HEK293 (cell line): ENCODE measurements around the gene FBXO34.

Experiments
- CTCF ChIA-PET: fragments of 350-600 bp; formaldehyde crosslinking; extraction: SDS; loops from one replicate; lab custom pipeline; 2021; ENCODE audit warnings: antibody characterized with exemption; lab: Yijun Ruan, JAX
- POLR2A ChIA-PET: fragments of 300-600 bp; formaldehyde crosslinking; extraction: SDS; loops from one replicate; lab custom pipeline; 2020; ENCODE audit warnings: antibody characterized with exemption, inconsistent platforms; lab: Yijun Ruan, JAX
- H3K27ac ChIP-seq: fragments of 200-500 bp; sonication (Bioruptor generic); 2 replicates; pipeline ENCODE4 v1.5.1; 2014; ENCODE audit warnings: low read depth, low read length, control low read depth, inconsistent platforms; ENCODE audit errors: extremely low read depth
- H3K36me3 ChIP-seq, 2 experiments: fragments of 200-500 bp in 1 of 2; sonication (Bioruptor generic) in 1 of 2; 1 replicate in 1 of 2; 2 replicates in 1 of 2; pipeline ENCODE4 v1.5.1; 2014 to 2017; ENCODE audit warnings: inconsistent platforms in 2 of 2, low read length in 2 of 2; ENCODE audit not compliant: control insufficient read depth in 2 of 2, insufficient read depth in 1 of 2
- H3K4me1 ChIP-seq: fragments of 200-500 bp; sonication (Bioruptor generic); 2 replicates; pipeline ENCODE4 v1.5.1; 2014; ENCODE audit warnings: mild to moderate bottlenecking, low read length, inconsistent platforms; ENCODE audit not compliant: control insufficient read depth, insufficient read depth
- H3K4me3 ChIP-seq: 2 replicates; pipeline ENCODE4 v1.5.1; 2011; ENCODE audit warnings: low read depth, mild to moderate bottlenecking, control low read depth, low read length, moderate library complexity
- H3K9me3 ChIP-seq: fragments of 200-500 bp; sonication (Bioruptor generic); 2 replicates; pipeline ENCODE4 v1.5.1; 2014; ENCODE audit warnings: low read depth, low read length, inconsistent platforms; ENCODE audit not compliant: control insufficient read depth, insufficient read depth
- HOXC10 ChIP-seq: sonication (generic); formaldehyde crosslinking; IDR thresholded peaks from 2 replicates; pipeline ENCODE4 v1.8.1; 2023; ENCODE audit warnings: mild to moderate bottlenecking, missing genetic modification reagents
- OVOL3 ChIP-seq: fragments of 450-650 bp; formaldehyde crosslinking; IDR thresholded peaks from 2 replicates; pipeline ENCODE4 v1.5.1; 2016; ENCODE audit warnings: missing biosample characterization, missing genetic modification characterization
- SCRT2 ChIP-seq: fragments of 450-650 bp; formaldehyde crosslinking; IDR thresholded peaks from 2 replicates; pipeline ENCODE4 v1.5.1; 2016; ENCODE audit warnings: missing biosample characterization, missing genetic modification characterization
- SP3 ChIP-seq: fragments of 450-650 bp; formaldehyde crosslinking; IDR thresholded peaks from 2 replicates; pipeline ENCODE4 v1.5.1; 2016; ENCODE audit warnings: missing biosample characterization, missing genetic modification characterization
- YY2 ChIP-seq: fragments of 450-650 bp; formaldehyde crosslinking; IDR thresholded peaks from 2 replicates; pipeline ENCODE4 v1.5.1; 2016; ENCODE audit warnings: missing biosample characterization, missing genetic modification characterization
- ZNF132 ChIP-seq: fragments of 450-650 bp; formaldehyde crosslinking; IDR thresholded peaks from 2 replicates; pipeline ENCODE4 v1.5.1; 2017; ENCODE audit warnings: missing biosample characterization, missing genetic modification characterization, borderline replicate concordance
- ZNF133 ChIP-seq: fragments of 450-650 bp; formaldehyde crosslinking; IDR thresholded peaks from 2 replicates; pipeline ENCODE4 v1.5.1; 2016; ENCODE audit warnings: missing biosample characterization, missing genetic modification characterization
- ZNF24 ChIP-seq: fragments of 450-650 bp; formaldehyde crosslinking; IDR thresholded peaks from 2 replicates; pipeline ENCODE4 v1.5.1; 2016; ENCODE audit warnings: missing biosample characterization, missing genetic modification characterization
- ZNF549 ChIP-seq: fragments of 450-650 bp; IDR thresholded peaks from 2 replicates; pipeline ENCODE4 v1.5.1; 2018; ENCODE audit warnings: missing biosample characterization, missing genetic modification characterization, mild to moderate bottlenecking, inconsistent platforms, moderate library complexity
- ZNF654 ChIP-seq: fragments of 450-650 bp; formaldehyde crosslinking; IDR thresholded peaks from 2 replicates; pipeline ENCODE4 v1.5.1; 2016; ENCODE audit warnings: low read depth, missing biosample characterization, missing genetic modification characterization
- TF ChIP-seq, protein P1 (sequence below): sonication (generic); formaldehyde crosslinking; IDR thresholded peaks from 2 replicates; pipeline ENCODE4 v1.8.1; 2022; ENCODE audit warnings: mild to moderate bottlenecking, moderate library complexity, missing genetic modification reagents
- TF ChIP-seq, protein P2 (sequence below): fragments of 450-650 bp; IDR thresholded peaks from 2 replicates; pipeline ENCODE4 v1.5.1; 2018; ENCODE audit warnings: missing biosample characterization, missing genetic modification characterization
- TF ChIP-seq, protein P3 (sequence below): fragments of 450-650 bp; formaldehyde crosslinking; IDR thresholded peaks from 2 replicates; pipeline ENCODE4 v1.5.1; 2017; ENCODE audit warnings: missing biosample characterization, missing genetic modification characterization

FBXO34 gene

DNA sequence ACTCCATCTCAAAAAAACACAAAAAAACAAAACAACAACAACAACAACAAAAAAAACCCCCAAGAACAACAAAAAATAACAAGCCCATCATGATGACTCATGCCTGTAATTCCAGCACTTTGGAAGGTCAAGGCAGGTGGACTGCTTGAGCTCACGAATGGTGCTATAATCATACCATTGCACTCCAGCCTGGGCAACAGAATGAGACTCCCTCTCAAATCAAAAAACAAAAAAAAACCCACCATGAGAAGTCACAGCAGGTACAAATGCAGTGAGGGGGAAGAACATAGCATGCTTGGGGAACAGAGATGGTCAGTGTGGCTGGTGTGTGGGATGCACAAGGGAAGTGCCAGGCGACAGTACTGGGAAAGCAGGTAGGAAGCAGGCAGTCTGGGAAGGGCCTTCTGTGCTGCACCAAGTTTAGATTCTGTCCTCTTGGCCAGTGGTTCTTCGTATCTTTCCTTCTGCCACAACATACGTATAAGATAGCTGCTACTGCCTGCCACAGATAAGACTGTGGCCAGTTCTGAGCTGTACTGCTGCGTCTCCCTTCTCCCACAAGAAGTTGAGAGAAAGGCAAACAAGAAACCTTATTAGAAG lies 112.4 kb downstream of the FBXO34 start:
- Histone ChIP-seq H3K4me3 (no peak overlapping the region), H3K36me3 (peaks cover 22 to 39% of the 10 kb centered on the region in 2 experiments), H3K9me3 (no peaks in the 10 kb centered on the region), H3K4me1 (peaks cover 2% of the 10 kb centered on the region; the same call in 1 of the 2 replicates)
- CTCF ChIA-PET, result no interaction called here
- POLR2A ChIA-PET, result interaction anchor here (0.7 kb wide), 1 partner anchor 50 kb away, joined by 4 read pairs; no protein-coding TSS in a partner anchor
- TF ChIP-seq ZNF133 (tag by site-specific recombination) (peak; percentile 33; the same call in 1 of the 2 replicates), ZNF24 (tag by site-specific recombination) (no peak)
- TF ChIP-seq, all 188 proteins: peak for 1
- H3K27ac ChIP-seq, result no peak overlapping the region

DNA sequence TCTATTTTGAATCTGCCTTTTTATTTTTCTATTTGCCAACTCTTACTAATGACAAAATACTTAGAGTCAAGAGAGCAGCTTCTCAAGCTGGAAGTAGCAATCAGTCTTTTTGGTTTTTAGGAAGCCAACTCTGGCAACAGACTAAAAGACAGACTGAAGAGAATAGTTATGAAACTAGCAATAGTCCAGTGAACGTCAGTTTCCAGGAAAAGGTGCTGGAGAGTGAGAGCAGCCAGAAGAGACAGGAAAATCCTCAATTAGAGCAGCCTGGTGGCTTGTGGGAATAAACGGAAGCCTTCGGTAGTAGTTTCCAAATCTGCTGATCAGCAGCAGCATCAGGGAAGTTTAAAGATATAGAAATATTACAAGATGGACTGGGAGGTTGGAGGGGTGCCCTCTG lies 113.3 kb downstream of the FBXO34 start:
- CTCF ChIA-PET, result no interaction called here
- H3K9me3 ChIP-seq, result no peaks in the 10 kb centered on the region
- no peak overlapping the region for H3K27ac ChIP-seq
- H3K4me1 ChIP-seq, result peaks cover 2% of the 10 kb centered on the region; the same call in 1 of the 2 replicates
- no peak overlapping the region for H3K4me3 ChIP-seq
- TF ChIP-seq HOXC10 (no peak), OVOL3 (tag by site-specific recombination) (no peak), SP3 (no peak), ZNF654 (no peak), SCRT2 (tag by site-specific recombination) (no peak), YY2 (tag by site-specific recombination) (no peak), ZNF132 (tag by site-specific recombination) (no peak)
- TF ChIP-seq, protein P1, sequence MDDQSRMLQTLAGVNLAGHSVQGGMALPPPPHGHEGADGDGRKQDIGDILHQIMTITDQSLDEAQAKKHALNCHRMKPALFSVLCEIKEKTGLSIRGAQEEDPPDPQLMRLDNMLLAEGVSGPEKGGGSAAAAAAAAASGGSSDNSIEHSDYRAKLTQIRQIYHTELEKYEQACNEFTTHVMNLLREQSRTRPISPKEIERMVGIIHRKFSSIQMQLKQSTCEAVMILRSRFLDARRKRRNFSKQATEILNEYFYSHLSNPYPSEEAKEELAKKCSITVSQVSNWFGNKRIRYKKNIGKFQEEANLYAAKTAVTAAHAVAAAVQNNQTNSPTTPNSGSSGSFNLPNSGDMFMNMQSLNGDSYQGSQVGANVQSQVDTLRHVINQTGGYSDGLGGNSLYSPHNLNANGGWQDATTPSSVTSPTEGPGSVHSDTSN (CRISPR knock-in tag), result no peak
- TF ChIP-seq, protein P2, sequence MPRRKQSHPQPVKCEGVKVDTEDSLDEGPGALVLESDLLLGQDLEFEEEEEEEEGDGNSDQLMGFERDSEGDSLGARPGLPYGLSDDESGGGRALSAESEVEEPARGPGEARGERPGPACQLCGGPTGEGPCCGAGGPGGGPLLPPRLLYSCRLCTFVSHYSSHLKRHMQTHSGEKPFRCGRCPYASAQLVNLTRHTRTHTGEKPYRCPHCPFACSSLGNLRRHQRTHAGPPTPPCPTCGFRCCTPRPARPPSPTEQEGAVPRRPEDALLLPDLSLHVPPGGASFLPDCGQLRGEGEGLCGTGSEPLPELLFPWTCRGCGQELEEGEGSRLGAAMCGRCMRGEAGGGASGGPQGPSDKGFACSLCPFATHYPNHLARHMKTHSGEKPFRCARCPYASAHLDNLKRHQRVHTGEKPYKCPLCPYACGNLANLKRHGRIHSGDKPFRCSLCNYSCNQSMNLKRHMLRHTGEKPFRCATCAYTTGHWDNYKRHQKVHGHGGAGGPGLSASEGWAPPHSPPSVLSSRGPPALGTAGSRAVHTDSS (tag by site-specific recombination), result no peak
- peaks cover 18 to 41% of the 10 kb centered on the region in 2 experiments for H3K36me3 ChIP-seq
- POLR2A ChIA-PET, result no interaction called here

DNA sequence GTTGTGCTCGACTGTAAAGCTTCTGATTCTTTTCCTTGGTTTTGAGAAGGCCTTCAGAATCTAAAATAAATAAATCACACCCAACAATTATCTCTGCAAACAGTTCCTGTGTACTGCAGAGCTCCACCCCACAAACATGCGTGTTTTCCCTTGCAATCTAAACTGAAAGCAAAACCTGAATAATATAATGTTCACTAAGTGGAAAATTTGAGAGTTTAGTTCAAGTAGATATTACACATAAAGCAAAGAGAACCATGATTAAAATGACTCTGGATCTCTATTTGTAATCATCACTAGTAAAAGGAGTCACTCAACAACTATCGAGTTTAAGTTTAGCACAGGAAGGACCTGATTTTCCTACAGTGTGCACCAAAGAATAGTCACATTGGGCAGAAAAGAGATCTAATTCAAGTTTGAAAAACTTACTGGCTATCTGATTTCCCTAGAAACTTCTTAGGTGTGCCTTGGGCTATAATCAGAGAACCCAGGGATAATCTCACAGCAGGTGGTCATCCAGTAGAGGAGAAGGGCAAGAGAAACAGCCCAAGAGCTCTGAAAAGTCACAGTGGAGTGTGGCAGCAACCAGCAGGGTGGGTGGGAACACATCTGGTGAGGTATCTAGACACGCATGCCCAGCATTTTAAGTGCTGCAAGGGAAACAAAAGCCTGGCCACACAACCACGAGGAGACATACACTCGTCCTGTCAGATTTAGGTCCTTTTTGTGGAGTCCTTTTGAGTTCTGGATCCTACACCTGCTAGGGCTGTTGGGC lies 115.0 kb downstream of the FBXO34 start:
- H3K9me3 ChIP-seq, result no peaks in the 10 kb centered on the region
- ChIA-PET POLR2A (no interaction called here), CTCF (interaction anchor here (0.6 to 1.1 kb wide), 2 partner anchors 49 to 175 kb away, joined by 3 read pairs; no protein-coding TSS in a partner anchor)
- peaks cover 2% of the 10 kb centered on the region; the same call in 1 of the 2 replicates for H3K4me1 ChIP-seq
- 0 out of 2 replicates have a peak overlapping the region, but pooled peaks have one; percentile 4 for H3K27ac ChIP-seq
- peaks cover 6 to 28% of the 10 kb centered on the region in 2 experiments for H3K36me3 ChIP-seq
- TF ChIP-seq, protein P3, sequence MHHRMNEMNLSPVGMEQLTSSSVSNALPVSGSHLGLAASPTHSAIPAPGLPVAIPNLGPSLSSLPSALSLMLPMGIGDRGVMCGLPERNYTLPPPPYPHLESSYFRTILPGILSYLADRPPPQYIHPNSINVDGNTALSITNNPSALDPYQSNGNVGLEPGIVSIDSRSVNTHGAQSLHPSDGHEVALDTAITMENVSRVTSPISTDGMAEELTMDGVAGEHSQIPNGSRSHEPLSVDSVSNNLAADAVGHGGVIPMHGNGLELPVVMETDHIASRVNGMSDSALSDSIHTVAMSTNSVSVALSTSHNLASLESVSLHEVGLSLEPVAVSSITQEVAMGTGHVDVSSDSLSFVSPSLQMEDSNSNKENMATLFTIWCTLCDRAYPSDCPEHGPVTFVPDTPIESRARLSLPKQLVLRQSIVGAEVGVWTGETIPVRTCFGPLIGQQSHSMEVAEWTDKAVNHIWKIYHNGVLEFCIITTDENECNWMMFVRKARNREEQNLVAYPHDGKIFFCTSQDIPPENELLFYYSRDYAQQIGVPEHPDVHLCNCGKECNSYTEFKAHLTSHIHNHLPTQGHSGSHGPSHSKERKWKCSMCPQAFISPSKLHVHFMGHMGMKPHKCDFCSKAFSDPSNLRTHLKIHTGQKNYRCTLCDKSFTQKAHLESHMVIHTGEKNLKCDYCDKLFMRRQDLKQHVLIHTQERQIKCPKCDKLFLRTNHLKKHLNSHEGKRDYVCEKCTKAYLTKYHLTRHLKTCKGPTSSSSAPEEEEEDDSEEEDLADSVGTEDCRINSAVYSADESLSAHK (tag by site-specific recombination), result peak; percentile 75
- TF ChIP-seq ZNF549 (tag by site-specific recombination), result no peak
- no peak overlapping the region for H3K4me3 ChIP-seq
